ENCODE results near the gene PREX1.

Gene PREX1

GRCh38 chr20:48714764-48715163, 113.0 kb downstream of the PREX1 start:
- no peak for DNase-seq

GRCh38 chr20:48711696-48712464, 115.9 kb downstream of the PREX1 start:
- DNase-seq = no peak

GRCh38 chr20:48711044-48711428, 116.8 kb downstream of the PREX1 start:
- no peak for DNase-seq

- DNase-seq = no peak
Measured at GRCh38 chr20:48710341-48711043, 117.3 kb downstream of the PREX1 start.

GRCh38 chr20:48709744-48710143, 118.1 kb downstream of the PREX1 start:
- no peak for DNase-seq

GRCh38 chr20:48709058-48709691, 118.6 kb downstream of the PREX1 start:
- no peak for DNase-seq

GRCh38 chr20:48708630-48709029, 119.2 kb downstream of the PREX1 start:
- DNase-seq = no peak

- no peak for DNase-seq
Measured at GRCh38 chr20:48708116-48708515, 119.7 kb downstream of the PREX1 start.

- DNase-seq = no peak
Measured at GRCh38 chr20:48706710-48707365, 121.0 kb downstream of the PREX1 start.

- no peak for DNase-seq
Measured at GRCh38 chr20:48706116-48706656, 121.6 kb downstream of the PREX1 start.

GRCh38 chr20:48705240-48706115, 122.3 kb downstream of the PREX1 start:
- DNase-seq = no peak

- no peak for DNase-seq
Measured at GRCh38 chr20:48704761-48705160, 123.0 kb downstream of the PREX1 start.

GRCh38 chr20:48703511-48704219, 124.1 kb downstream of the PREX1 start:
- no peak for DNase-seq

GRCh38 chr20:48703107-48703506, 124.7 kb downstream of the PREX1 start:
- DNase-seq = no peak

GRCh38 chr20:48702455-48702913, 125.3 kb downstream of the PREX1 start:
- DNase-seq = no peak

GRCh38 chr20:48701702-48702101, 126.1 kb downstream of the PREX1 start:
- DNase-seq = no peak

- DNase-seq = no peak
Measured at GRCh38 chr20:48698507-48699267, 129.1 kb downstream of the PREX1 start.

- DNase-seq = no peak
Measured at GRCh38 chr20:48697845-48698491, 129.8 kb downstream of the PREX1 start.

- DNase-seq = no peak
Measured at GRCh38 chr20:48696671-48697070, 131.1 kb downstream of the PREX1 start.

GRCh38 chr20:48695738-48696137, 132.1 kb downstream of the PREX1 start:
- no peak for DNase-seq
